Hepatocyte (in vitro differentiated cells): ENCODE measurements around the gene GULP1. TPM values are rescaled to one million over a fixed set of nuclear protein-coding genes. Genes with fewer than 3 reads are reported as not detected.

Experiments
- DNase-seq: peaks from one replicate; pipeline ENCODE4 v3.0.0-alpha.2; 2016; ENCODE audit warnings: low spot score
- H2AFZ ChIP-seq: fragments of 200-600 bp; sonication (generic); 2 replicates; pipeline ENCODE4 v1.6.0; 2016; ENCODE audit warnings: antibody characterized with exemption, mild to moderate bottlenecking
- H3K27ac ChIP-seq: fragments of 200-600 bp; sonication (generic); 2 replicates; pipeline ENCODE4 v1.5.1; 2016; ENCODE audit warnings: mild to moderate bottlenecking
- H3K27me3 ChIP-seq: fragments of 200-600 bp; sonication (generic); 2 replicates; pipeline ENCODE4 v1.6.1; 2016
- H3K36me3 ChIP-seq: fragments of 200-600 bp; sonication (generic); replicated peaks from 2 replicates; pipeline ENCODE4 v1.5.1; 2016; ENCODE audit warnings: low read depth; ENCODE audit not compliant: insufficient read depth
- H3K4me1 ChIP-seq: fragments of 200-600 bp; sonication (generic); 2 replicates; pipeline ENCODE4 v1.5.1; 2016; ENCODE audit warnings: mild to moderate bottlenecking, moderate library complexity; ENCODE audit not compliant: insufficient read depth
- H3K4me2 ChIP-seq: fragments of 200-600 bp; sonication (generic); 2 replicates; pipeline ENCODE4 v1.6.0; 2016
- H3K4me3 ChIP-seq: fragments of 200-600 bp; sonication (generic); 2 replicates; pipeline ENCODE4 v1.5.1; 2016; ENCODE audit warnings: mild to moderate bottlenecking
- H3K79me2 ChIP-seq: fragments of 200-600 bp; sonication (generic); 2 replicates; pipeline ENCODE4 v1.6.0; 2017; ENCODE audit warnings: mild to moderate bottlenecking
- H3K9me2 ChIP-seq: fragments of 200-600 bp; sonication (generic); replicated peaks from 2 replicates; pipeline ENCODE4 v1.6.0; 2017; ENCODE audit warnings: mild to moderate bottlenecking; ENCODE audit not compliant: insufficient read depth
- H3K9me3 ChIP-seq: fragments of 200-600 bp; sonication (generic); 2 replicates; pipeline ENCODE4 v1.5.1; 2016; ENCODE audit warnings: low read depth, mild to moderate bottlenecking
- H4K20me1 ChIP-seq: fragments of 200-600 bp; sonication (generic); 2 replicates; pipeline ENCODE4 v1.6.0; 2016; ENCODE audit warnings: mild to moderate bottlenecking; ENCODE audit not compliant: insufficient read depth, poor library complexity, severe bottlenecking
- EZH2 ChIP-seq: fragments of 200-600 bp; sonication (generic); IDR thresholded peaks from 2 replicates; pipeline ENCODE4 v1.6.1; 2016; ENCODE audit warnings: antibody characterized with exemption, mild to moderate bottlenecking, borderline replicate concordance
- EZH2phosphoT487 ChIP-seq: fragments of 200-600 bp; sonication (generic); IDR thresholded peaks from one replicate; pipeline ENCODE4 v1.6.1; 2018; ENCODE audit warnings: antibody characterized with exemption, mild to moderate bottlenecking, low read depth, moderate library complexity; ENCODE audit not compliant: unreplicated experiment, severe bottlenecking
- WGBS: methylation state at CpG from one replicate; pipeline ENCODE4 v1.1.6; 2016; ENCODE audit warnings: low lambda C conversion rate; ENCODE audit errors: missing lambda C conversion rate; 5-methylcytosine and 5-hydroxymethylcytosine counted together
- polyA plus RNA-seq: library from polyadenylated mRNA; unstranded; fragments of >200 nt; fragmentation: Nextera tagmentation; extraction: Ambion mirVana; gene quantifications from 2 replicates; pipeline ENCODE4 v1.2.1, GENCODE V29; 2016
- total RNA-seq: library from RNA; depleted of rRNA; stranded (reverse); fragments of >200 nt; gene quantifications from 2 replicates; pipeline ENCODE4 v1.2.3, GENCODE V29; 2014
- TF ChIP-seq, protein P1 (sequence below): fragments of 200-600 bp; sonication (generic); IDR thresholded peaks from 2 replicates; pipeline ENCODE4 v1.5.1; 2016; ENCODE audit warnings: antibody characterized with exemption, mild to moderate bottlenecking; ENCODE audit not compliant: poor library complexity

The GULP1 gene
- total and polyA plus RNA-seq, 2 experiments from 2014 or later = 55.6 to 135 TPM

DNA sequence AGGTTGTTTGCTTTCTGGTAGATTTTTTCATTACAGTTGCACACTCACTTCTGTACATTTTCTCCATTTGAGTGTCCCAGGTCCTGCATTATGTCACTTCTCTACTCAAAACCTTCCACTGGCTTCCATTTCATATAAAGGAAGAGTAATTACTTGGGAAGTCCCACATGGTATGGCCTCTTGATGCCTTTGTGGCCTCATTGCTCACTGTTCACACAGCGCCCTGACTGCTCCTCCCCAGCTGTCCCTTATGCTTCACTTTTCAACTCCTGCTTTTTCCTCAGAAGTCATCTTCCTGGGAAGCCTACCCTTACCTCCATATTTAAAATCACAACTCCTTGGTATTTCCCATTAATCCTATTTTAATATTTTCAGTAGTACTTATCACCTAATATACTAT is 24.7 kb downstream of the GULP1 start:
- peaks cover 94% of the 10 kb centered on the region for H3K79me2 ChIP-seq

DNA sequence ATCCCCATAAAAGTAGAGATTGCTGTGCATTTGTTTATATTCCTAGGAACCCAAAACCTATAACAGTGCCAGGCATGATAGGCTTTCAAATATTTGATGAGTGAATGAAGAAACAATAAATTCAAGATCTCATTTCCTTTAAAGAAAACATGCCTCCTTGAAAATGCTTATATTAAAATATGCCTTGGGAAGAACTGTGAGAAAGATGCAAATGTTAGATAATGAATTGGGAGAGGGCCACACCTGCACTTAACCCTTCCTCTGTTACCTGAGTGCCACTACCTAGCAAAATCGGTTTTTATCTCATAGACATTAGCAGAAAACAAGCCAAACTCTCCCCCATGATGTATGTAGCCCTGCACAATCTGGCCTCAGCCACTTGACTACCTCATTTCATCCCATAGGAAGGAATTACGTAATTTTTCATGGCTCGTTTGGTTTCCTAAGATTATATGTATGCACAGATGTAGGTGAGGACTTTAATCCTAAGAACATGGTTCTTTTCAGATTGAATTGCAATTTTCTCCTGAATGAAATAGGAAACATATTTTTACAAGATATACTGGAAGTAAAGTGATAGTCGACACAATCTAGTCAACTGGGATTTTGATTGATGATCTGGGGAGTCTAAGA is 25.2 kb downstream of the GULP1 start:
- H3K9me2 ChIP-seq = no peaks in the 10 kb centered on the region
- H3K27ac ChIP-seq = no peak overlapping the region
- no peak overlapping the region for H2AFZ ChIP-seq
- no peak overlapping the region for H3K4me3 ChIP-seq
- H3K9me3 ChIP-seq = peaks cover 4% of the 10 kb centered on the region
- TF ChIP-seq EZH2phosphoT487 = no peak
- TF ChIP-seq, protein P1, sequence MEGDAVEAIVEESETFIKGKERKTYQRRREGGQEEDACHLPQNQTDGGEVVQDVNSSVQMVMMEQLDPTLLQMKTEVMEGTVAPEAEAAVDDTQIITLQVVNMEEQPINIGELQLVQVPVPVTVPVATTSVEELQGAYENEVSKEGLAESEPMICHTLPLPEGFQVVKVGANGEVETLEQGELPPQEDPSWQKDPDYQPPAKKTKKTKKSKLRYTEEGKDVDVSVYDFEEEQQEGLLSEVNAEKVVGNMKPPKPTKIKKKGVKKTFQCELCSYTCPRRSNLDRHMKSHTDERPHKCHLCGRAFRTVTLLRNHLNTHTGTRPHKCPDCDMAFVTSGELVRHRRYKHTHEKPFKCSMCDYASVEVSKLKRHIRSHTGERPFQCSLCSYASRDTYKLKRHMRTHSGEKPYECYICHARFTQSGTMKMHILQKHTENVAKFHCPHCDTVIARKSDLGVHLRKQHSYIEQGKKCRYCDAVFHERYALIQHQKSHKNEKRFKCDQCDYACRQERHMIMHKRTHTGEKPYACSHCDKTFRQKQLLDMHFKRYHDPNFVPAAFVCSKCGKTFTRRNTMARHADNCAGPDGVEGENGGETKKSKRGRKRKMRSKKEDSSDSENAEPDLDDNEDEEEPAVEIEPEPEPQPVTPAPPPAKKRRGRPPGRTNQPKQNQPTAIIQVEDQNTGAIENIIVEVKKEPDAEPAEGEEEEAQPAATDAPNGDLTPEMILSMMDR = no peak
- no peak for TF ChIP-seq EZH2
- DNase-seq = no peak
- H3K4me1 ChIP-seq = no peaks in the 10 kb centered on the region
- WGBS = 93% methylated on average over 4 of the region's 4 CpGs
- H3K27me3 ChIP-seq = no peaks in the 10 kb centered on the region
- no peak overlapping the region for H3K4me2 ChIP-seq
- H3K79me2 ChIP-seq = peaks cover 94% of the 10 kb centered on the region
- no peaks in the 10 kb centered on the region for H3K36me3 ChIP-seq
- no peaks in the 10 kb centered on the region for H4K20me1 ChIP-seq

More for the DNA sequence above, 24.7 kb downstream of the GULP1 start:
- 92% methylated on average over 1 of the region's 1 CpG for WGBS
- Histone ChIP-seq H3K4me3 (no peak overlapping the region), H4K20me1 (no peaks in the 10 kb centered on the region), H3K27ac (no peak overlapping the region), H3K36me3 (no peaks in the 10 kb centered on the region), H3K4me1 (no peaks in the 10 kb centered on the region), H3K9me2 (no peaks in the 10 kb centered on the region), H3K4me2 (no peak overlapping the region), H3K27me3 (no peaks in the 10 kb centered on the region), H3K9me3 (peaks cover 4% of the 10 kb centered on the region), H2AFZ (no peak overlapping the region)
- DNase-seq = no peak
- no peak for TF ChIP-seq EZH2phosphoT487
- TF ChIP-seq, protein P1 = no peak

DNA sequence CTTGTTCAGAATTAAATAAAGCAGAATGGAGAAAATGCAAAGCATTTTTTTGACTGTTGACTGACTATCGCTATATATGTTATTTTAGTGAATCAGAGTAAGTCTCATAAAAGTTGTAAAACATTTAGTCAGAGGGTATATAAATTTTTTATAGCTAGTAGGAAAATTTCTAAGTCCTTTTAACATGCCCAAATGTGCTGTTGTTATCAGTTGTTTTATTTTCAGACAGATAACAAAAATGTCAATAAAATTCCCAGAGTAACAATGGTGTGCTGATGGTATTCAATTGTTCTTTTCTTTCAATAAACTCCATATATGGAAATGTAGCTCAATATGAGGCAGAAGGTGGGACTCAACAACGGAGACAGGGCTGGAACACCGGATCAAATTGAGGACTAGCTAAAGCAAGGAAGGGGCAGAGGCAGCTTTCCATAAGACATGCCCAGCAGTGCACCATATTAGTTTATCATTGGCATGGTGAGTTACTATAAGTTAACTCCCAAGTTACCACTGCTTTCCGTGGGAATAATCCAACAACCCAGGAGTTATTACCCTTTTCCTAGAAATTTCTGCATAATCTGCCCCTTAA is 26.6 kb downstream of the GULP1 start:
- no peaks in the 10 kb centered on the region for H3K4me1 ChIP-seq
- peaks cover 2% of the 10 kb centered on the region for H3K9me3 ChIP-seq
- H3K4me2 ChIP-seq = no peak overlapping the region
- no peaks in the 10 kb centered on the region for H3K27me3 ChIP-seq
- H3K79me2 ChIP-seq = peaks cover 90% of the 10 kb centered on the region
- H3K9me2 ChIP-seq = no peaks in the 10 kb centered on the region
- no peak overlapping the region for H2AFZ ChIP-seq
- H3K36me3 ChIP-seq = no peaks in the 10 kb centered on the region
- H3K4me3 ChIP-seq = no peak overlapping the region
- H4K20me1 ChIP-seq = no peaks in the 10 kb centered on the region
- TF ChIP-seq, protein P1 = no peak
- no peak for TF ChIP-seq EZH2
- no peak for TF ChIP-seq EZH2phosphoT487
- 53% methylated on average over 4 of the region's 4 CpGs for WGBS
- no peak overlapping the region for H3K27ac ChIP-seq
- no peak for DNase-seq
